Activated naive CD8-positive, alpha-beta T cell (primary cell): Measurements from ENCODE around the gene KCNMA1.

Source experiments
- H3K27ac Mint-ChIP-seq: one replicate; pipeline ENCODE4 v1.8.0; 2021; ENCODE audit warnings: mixed read lengths
- H3K27me3 Mint-ChIP-seq: one replicate; pipeline ENCODE4 v1.8.0; 2021; ENCODE audit warnings: mixed read lengths
- H3K36me3 Mint-ChIP-seq: one replicate; pipeline ENCODE4 v1.8.0; 2021; ENCODE audit warnings: mixed read lengths
- H3K4me1 Mint-ChIP-seq: one replicate; pipeline ENCODE4 v1.8.0; 2021; ENCODE audit warnings: low read depth, mixed read lengths
- H3K4me3 Mint-ChIP-seq: one replicate; pipeline ENCODE4 v1.8.0; 2021; ENCODE audit warnings: mild to moderate bottlenecking, mixed read lengths
- H3K9me3 Mint-ChIP-seq: one replicate; pipeline ENCODE4 v1.8.0; 2021; ENCODE audit warnings: low read depth, mixed read lengths

Gene KCNMA1

GRCh38 chr10:77448226-77448625, 189.4 kb downstream of the KCNMA1 start:
- no peaks in the 10 kb centered on the region for H3K9me3 Mint-ChIP-seq
- no peaks in the 10 kb centered on the region for H3K27me3 Mint-ChIP-seq

DNA sequence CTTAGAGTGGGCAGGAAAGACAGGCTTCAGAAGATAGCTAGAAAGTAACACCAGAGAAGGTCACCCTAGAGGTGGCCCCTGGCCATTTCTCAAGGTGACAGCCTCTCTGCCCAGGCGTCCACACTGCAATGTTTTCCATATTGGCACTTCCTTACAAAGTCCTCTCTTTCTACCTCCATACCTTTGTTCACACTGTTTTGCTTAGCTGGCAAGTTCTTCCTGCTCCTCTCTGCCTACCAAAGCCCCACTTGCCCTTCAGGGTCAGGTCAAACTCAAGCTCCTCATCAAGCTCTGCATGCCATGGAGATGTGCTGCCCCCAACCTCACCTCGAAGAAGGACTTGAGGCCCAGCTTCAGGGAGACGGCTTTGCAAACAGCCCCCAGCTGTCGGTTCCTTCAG, 190.9 kb downstream of the KCNMA1 start:
- Mint-ChIP-seq H3K4me1 (no peaks in the 10 kb centered on the region), H3K27me3 (peaks cover 2% of the 10 kb centered on the region), H3K4me3 (no peak overlapping the region), H3K27ac (no peak overlapping the region), H3K9me3 (no peaks in the 10 kb centered on the region), H3K36me3 (no peaks in the 10 kb centered on the region)

More at GRCh38 chr10:77448226-77448625, 189.4 kb downstream of the KCNMA1 start:
- H3K36me3 Mint-ChIP-seq = no peaks in the 10 kb centered on the region
- H3K27ac Mint-ChIP-seq = no peak overlapping the region
- no peaks in the 10 kb centered on the region for H3K4me1 Mint-ChIP-seq
- H3K4me3 Mint-ChIP-seq = no peak overlapping the region

DNA sequence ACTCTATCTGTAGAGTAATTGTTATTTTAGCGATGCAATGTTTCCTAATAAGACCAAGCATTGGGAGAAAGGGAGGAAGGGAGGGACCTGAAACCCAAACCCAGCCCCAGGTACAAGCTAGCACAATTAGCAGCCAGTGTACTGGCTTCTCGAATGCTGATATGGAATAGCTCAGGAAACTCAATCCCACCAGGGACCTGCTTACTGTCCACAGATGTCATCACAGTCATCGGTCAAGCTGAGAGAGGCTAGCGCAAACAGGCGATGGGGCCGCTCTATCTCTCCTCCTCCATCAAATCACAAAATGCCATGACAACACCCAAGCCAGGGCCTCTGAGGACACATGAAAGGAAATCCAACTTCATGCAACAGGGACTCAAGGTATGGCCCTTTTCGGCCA, 192.1 kb downstream of the KCNMA1 start:
- no peaks in the 10 kb centered on the region for H3K4me1 Mint-ChIP-seq
- H3K27me3 Mint-ChIP-seq = peaks cover 2% of the 10 kb centered on the region
- H3K9me3 Mint-ChIP-seq = no peaks in the 10 kb centered on the region
- no peaks in the 10 kb centered on the region for H3K36me3 Mint-ChIP-seq
- no peak overlapping the region for H3K27ac Mint-ChIP-seq
- H3K4me3 Mint-ChIP-seq = no peak overlapping the region

DNA sequence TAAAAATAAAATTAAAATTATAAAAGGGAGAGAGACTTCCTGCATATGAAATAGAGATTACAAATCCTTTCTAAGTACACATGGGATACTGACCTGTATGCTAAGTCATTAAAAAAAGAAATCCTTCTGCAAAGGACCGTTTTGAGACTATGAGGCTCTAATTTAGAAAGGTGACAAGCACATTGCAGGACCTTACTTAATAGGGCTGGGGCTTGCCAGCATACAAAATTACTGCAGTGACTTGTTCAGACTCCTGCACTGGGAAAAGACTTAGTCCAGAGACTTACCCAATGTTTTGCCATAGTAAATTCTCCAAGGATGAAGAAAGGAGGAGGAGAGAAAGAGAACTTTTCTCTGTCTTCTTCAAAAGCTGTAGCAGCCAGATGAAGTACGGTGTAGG, 193.6 kb downstream of the KCNMA1 start:
- Mint-ChIP-seq H3K4me3 (no peak overlapping the region), H3K27ac (no peak overlapping the region), H3K9me3 (no peaks in the 10 kb centered on the region), H3K4me1 (no peaks in the 10 kb centered on the region), H3K36me3 (no peaks in the 10 kb centered on the region), H3K27me3 (peaks cover 2% of the 10 kb centered on the region)

DNA sequence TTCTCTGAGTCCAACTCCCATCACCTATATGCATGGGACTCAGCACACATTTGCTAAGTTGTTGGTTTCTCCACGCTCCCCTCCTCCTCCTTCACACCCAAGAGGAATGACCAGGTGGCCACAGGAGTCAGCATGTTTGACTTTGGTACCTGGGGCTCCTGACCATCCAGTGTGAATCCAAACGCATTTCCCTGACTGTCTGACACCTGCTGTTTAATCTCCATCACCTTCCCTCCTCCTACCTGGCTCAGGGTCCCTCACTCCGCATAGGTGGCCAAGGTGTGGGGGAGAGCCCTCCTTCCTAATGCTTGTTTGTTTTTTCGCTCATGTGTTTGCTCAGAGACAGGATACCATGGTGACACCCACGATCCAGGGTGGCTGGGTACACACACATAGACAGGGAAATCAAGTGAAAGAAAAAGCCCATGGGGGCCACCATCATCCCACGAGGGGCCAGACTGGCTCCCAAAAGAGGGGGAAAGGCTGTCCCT, 194.9 kb downstream of the KCNMA1 start:
- Mint-ChIP-seq H3K27ac (no peak overlapping the region), H3K4me1 (no peaks in the 10 kb centered on the region), H3K4me3 (no peak overlapping the region), H3K27me3 (peaks cover 2% of the 10 kb centered on the region), H3K9me3 (no peaks in the 10 kb centered on the region), H3K36me3 (no peaks in the 10 kb centered on the region)

GRCh38 chr10:77441353-77442166, 196.0 kb downstream of the KCNMA1 start:
- Mint-ChIP-seq H3K27ac (no peak overlapping the region), H3K4me1 (no peaks in the 10 kb centered on the region), H3K27me3 (peaks cover 2% of the 10 kb centered on the region), H3K9me3 (no peaks in the 10 kb centered on the region), H3K4me3 (no peak overlapping the region), H3K36me3 (no peaks in the 10 kb centered on the region)

- H3K27ac Mint-ChIP-seq = no peak overlapping the region
- no peaks in the 10 kb centered on the region for H3K27me3 Mint-ChIP-seq
- no peaks in the 10 kb centered on the region for H3K9me3 Mint-ChIP-seq
- no peak overlapping the region for H3K4me3 Mint-ChIP-seq
- H3K36me3 Mint-ChIP-seq = no peaks in the 10 kb centered on the region
- H3K4me1 Mint-ChIP-seq = no peaks in the 10 kb centered on the region
These were observed 201.2 kb downstream of the KCNMA1 start for GRCh38 chr10:77436257-77436975.

DNA sequence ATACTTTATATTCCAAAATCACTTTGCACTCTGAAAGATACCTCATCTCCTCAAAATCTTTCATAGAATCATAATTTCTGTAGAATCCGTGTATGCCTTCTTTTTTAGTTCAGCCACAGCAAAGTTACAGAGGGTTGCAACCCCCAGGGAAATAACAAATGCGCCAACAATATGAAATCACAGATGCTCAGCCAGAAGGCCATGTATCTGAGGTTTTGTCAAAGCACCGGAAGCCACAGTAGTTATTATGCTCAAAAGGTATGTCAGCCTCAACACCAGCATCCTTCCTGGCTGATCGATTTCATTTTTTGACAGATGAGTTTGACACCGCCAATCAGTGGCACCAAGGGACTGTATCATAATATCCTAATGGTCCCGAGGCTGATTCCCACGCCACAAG, 204.1 kb downstream of the KCNMA1 start:
- H3K4me3 Mint-ChIP-seq = no peak overlapping the region

DNA sequence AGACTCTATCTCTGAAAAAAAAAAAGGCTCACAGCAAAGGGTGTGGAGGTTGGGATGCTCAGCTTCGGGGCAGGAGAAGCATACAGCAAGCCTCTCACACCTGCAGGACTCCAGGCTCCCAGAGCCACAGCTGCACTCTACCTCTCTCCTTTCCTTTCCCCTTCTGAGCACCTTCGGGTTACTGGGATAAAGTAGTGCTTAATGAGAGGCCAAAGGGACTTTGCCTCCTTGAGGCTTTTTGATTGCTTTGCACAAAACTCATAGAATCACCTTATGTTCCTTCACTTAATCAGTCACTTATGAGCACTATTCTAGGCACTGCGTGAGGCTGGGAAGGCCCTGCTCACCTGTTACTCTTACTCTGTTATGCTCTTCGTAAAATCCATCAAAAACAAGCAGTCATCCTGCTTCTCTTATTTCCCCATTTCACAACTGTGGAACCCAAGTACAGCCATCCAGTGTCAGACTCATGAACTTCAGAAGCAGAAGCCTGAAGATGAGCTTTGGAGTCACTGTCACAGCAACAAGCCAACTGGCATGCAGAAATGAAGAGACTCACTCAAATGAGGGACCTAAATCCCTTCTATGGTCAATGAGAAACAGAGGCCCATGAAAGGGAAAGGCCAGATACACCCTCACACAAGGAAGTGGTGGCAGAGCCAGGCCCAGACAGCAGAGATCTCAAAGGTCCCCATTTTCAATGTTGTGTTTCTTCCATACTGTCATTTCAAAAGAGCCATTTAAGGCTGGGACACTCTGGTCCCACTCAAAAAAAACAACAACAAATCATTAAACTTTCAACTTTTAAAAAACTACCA, 205.4 kb downstream of the KCNMA1 start:
- Mint-ChIP-seq H3K4me1 (no peaks in the 10 kb centered on the region), H3K36me3 (no peaks in the 10 kb centered on the region), H3K27me3 (no peaks in the 10 kb centered on the region), H3K9me3 (no peaks in the 10 kb centered on the region), H3K4me3 (no peak overlapping the region), H3K27ac (no peak overlapping the region)

More for the DNA sequence above, 204.1 kb downstream of the KCNMA1 start:
- H3K36me3 Mint-ChIP-seq = no peaks in the 10 kb centered on the region
- H3K27me3 Mint-ChIP-seq = no peaks in the 10 kb centered on the region
- H3K27ac Mint-ChIP-seq = no peak overlapping the region
- no peaks in the 10 kb centered on the region for H3K9me3 Mint-ChIP-seq
- no peaks in the 10 kb centered on the region for H3K4me1 Mint-ChIP-seq

DNA sequence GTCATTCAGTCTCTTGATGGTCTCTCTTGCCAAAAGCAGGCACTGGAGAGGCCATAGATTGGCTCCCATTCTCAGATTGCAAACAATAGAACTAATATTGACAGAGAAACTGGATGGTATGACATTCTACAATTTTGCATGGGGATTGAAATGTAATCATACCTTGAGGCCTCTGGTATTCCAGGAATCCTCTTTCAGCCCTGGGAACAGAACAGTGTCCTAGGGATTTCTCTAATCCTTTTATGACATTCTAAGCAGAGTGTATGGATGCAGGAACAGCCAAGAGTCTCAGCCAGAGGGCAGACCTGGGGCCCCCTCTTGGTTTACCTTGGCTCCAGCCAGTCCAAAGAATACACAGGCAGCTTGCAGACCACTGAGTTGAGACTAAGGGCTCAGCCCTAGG, 206.4 kb downstream of the KCNMA1 start:
- no peaks in the 10 kb centered on the region for H3K27me3 Mint-ChIP-seq
- H3K4me3 Mint-ChIP-seq = no peak overlapping the region

DNA sequence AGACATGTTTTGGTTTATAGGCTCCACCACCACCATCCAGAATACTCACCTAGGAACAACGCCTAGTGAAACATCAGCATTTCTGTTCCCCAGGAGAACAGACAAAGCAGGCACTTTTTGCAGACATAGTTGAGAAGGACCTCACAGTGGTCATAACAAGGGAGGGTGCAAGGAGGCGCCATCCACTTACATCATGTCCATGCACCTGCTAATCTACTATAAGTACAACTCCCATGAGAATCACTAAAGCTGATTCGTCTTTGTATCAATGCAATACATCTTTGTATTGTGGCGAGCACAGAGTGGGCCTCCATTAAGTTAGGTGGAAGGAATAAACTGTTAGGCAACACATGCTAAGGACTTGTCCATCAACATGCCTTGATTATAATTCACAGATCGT, 207.1 kb downstream of the KCNMA1 start:
- H3K9me3 Mint-ChIP-seq = no peaks in the 10 kb centered on the region
- H3K36me3 Mint-ChIP-seq = no peaks in the 10 kb centered on the region
- no peak overlapping the region for H3K4me3 Mint-ChIP-seq
- H3K27ac Mint-ChIP-seq = no peak overlapping the region
- no peaks in the 10 kb centered on the region for H3K27me3 Mint-ChIP-seq
- no peaks in the 10 kb centered on the region for H3K4me1 Mint-ChIP-seq

More for the DNA sequence above, 206.4 kb downstream of the KCNMA1 start:
- no peaks in the 10 kb centered on the region for H3K36me3 Mint-ChIP-seq
- H3K4me1 Mint-ChIP-seq = no peaks in the 10 kb centered on the region
- H3K9me3 Mint-ChIP-seq = no peaks in the 10 kb centered on the region
- H3K27ac Mint-ChIP-seq = no peak overlapping the region

DNA sequence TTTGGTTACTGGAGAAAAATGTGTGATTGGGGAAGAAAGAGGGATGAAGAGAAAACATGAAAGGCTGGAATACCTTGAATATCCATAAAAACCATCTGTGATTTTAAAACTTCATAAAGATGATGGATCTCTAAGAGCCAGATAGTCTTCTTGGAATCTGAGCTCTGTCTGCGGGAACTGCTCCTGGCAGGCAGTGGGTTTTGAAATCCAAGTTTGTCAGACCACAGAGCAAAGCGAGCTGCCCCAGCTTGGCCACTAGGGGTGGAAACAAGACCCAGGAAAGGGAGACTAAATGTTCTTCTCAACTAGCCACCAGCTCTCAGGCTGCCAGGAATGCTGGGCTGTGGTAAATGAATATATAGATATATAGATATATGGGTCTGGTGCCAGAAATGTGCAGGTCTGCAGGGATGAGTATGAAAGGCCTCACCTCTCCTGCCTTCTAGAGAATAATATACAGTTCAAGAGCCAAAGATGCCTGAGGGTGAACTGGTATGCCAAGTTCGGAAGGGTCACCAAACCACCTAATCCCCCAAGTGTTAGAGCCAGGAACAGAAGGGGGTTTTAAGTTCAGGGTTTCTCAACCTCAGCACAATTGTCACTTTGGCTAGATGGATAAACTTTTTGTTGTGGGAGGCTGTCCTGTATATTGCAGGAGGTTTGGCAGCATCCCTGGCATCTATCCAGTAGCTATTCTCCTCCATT, 208.8 kb downstream of the KCNMA1 start:
- Mint-ChIP-seq H3K4me3 (no peak overlapping the region), H3K9me3 (no peaks in the 10 kb centered on the region), H3K27me3 (no peaks in the 10 kb centered on the region), H3K27ac (no peak overlapping the region), H3K4me1 (no peaks in the 10 kb centered on the region), H3K36me3 (no peaks in the 10 kb centered on the region)

- no peaks in the 10 kb centered on the region for H3K27me3 Mint-ChIP-seq
- H3K36me3 Mint-ChIP-seq = no peaks in the 10 kb centered on the region
- no peak overlapping the region for H3K27ac Mint-ChIP-seq
- no peak overlapping the region for H3K4me3 Mint-ChIP-seq
- no peaks in the 10 kb centered on the region for H3K9me3 Mint-ChIP-seq
- H3K4me1 Mint-ChIP-seq = no peaks in the 10 kb centered on the region
These were observed 213.4 kb downstream of the KCNMA1 start for GRCh38 chr10:77424257-77424656.

- Mint-ChIP-seq H3K4me1 (no peaks in the 10 kb centered on the region), H3K36me3 (no peaks in the 10 kb centered on the region)
These were observed 214.9 kb downstream of the KCNMA1 start for GRCh38 chr10:77422491-77423338.

More at GRCh38 chr10:77422491-77423338, 214.9 kb downstream of the KCNMA1 start:
- no peaks in the 10 kb centered on the region for H3K9me3 Mint-ChIP-seq
- no peaks in the 10 kb centered on the region for H3K27me3 Mint-ChIP-seq
- H3K27ac Mint-ChIP-seq = no peak overlapping the region
- H3K4me3 Mint-ChIP-seq = no peak overlapping the region
